ENCODE measurements around the gene NRG2. TPM values are rescaled to one million over a fixed set of nuclear protein-coding genes. Genes with fewer than 3 reads are reported as not detected.

The NRG2 gene
- total RNA-seq, 1 experiment from 2014 or later = 1.8 TPM

GRCh38 chr5:140025736-140026135, 17.4 kb downstream of the NRG2 start:
- Histone ChIP-seq H3K9ac (ENCODE audit: low read length) (no peak overlapping the region), H2AFZ (ENCODE audit: low read length) (no peak overlapping the region), H3K9me2 (replicated peaks; ENCODE audit: low read length) (0 out of 2 replicates have a peak, but pooled peaks cover 2% of the 10 kb centered on the region), H3K27ac (ENCODE audit: low read length) (no peak overlapping the region), H3K4me2 (ENCODE audit: low read length) (no peak overlapping the region), H3K36me3 (ENCODE audit: low read depth, low read length) (no peaks in the 10 kb centered on the region), H3K9me3 (ENCODE audit: low read length) (no peaks in the 10 kb centered on the region), H3F3A (ENCODE audit: low read length, unreplicated experiment) (no peaks in the 10 kb centered on the region), H3K4me3 (ENCODE audit: low read length) (no peak overlapping the region), H3K4me1 (ENCODE audit: insufficient read depth, low read length) (peaks cover 15% of the 10 kb centered on the region), H3K27me3 (ENCODE audit: low read length) (no peaks in the 10 kb centered on the region), H3K79me2 (ENCODE audit: low read length) (no peaks in the 10 kb centered on the region), H4K20me1 (ENCODE audit: low read length) (no peaks in the 10 kb centered on the region)
- POLR2A ChIA-PET (ENCODE audit: unreplicated experiment) = no interaction called here
- no peak for TF ChIP-seq EZH2phosphoT487 (IDR thresholded peaks at IDR 0.05; ENCODE audit: borderline replicate concordance, low read length)
- no peak for TF ChIP-seq CTCF (conservative IDR thresholded peaks at IDR 0.05; ENCODE audit: low read depth, low read length)
- TF ChIP-seq EZH2 (IDR thresholded peaks at IDR 0.05; ENCODE audit: low read length, unreplicated experiment) = no peak
- ATAC-seq (0 out of 2 replicates have a peak, but pooled peaks have one; percentile 21), DNase-seq (no peak)
- BruUV-seq (replicated peaks) = no TSS peak
- CTCF ChIA-PET = no interaction called here
- intact Hi-C loops (cut with micrococcal nuclease) = no loop called here

- CTCF ChIA-PET = no interaction called here
These were observed 18.2 kb downstream of the NRG2 start for GRCh38 chr5:140024928-140025327.

More at GRCh38 chr5:140024928-140025327, 18.2 kb downstream of the NRG2 start:
- Histone ChIP-seq H3K4me1 (ENCODE audit: insufficient read depth, low read length) (peaks cover 15% of the 10 kb centered on the region), H3K27ac (ENCODE audit: low read length) (no peak overlapping the region), H3K9me3 (ENCODE audit: low read length) (no peaks in the 10 kb centered on the region), H3K27me3 (ENCODE audit: low read length) (no peaks in the 10 kb centered on the region), H2AFZ (ENCODE audit: low read length) (no peak overlapping the region), H3K79me2 (ENCODE audit: low read length) (no peaks in the 10 kb centered on the region), H3K4me2 (ENCODE audit: low read length) (no peak overlapping the region), H3K9me2 (replicated peaks; ENCODE audit: low read length) (0 out of 2 replicates have a peak, but pooled peaks cover 2% of the 10 kb centered on the region), H3K9ac (ENCODE audit: low read length) (no peak overlapping the region), H3F3A (ENCODE audit: low read length, unreplicated experiment) (no peaks in the 10 kb centered on the region), H3K36me3 (ENCODE audit: low read depth, low read length) (no peaks in the 10 kb centered on the region), H3K4me3 (ENCODE audit: low read length) (no peak overlapping the region), H4K20me1 (ENCODE audit: low read length) (no peaks in the 10 kb centered on the region)
- ATAC-seq (no peak), DNase-seq (no peak)
- intact Hi-C loops (cut with micrococcal nuclease) = loop anchor here (5.0 kb wide), 1 partner anchor 38 kb away; no protein-coding TSS in a partner anchor
- BruUV-seq (replicated peaks) = no TSS peak
- TF ChIP-seq EZH2phosphoT487 (IDR thresholded peaks at IDR 0.05; ENCODE audit: borderline replicate concordance, low read length) (no peak), CTCF (conservative IDR thresholded peaks at IDR 0.05; ENCODE audit: low read depth, low read length) (no peak), EZH2 (IDR thresholded peaks at IDR 0.05; ENCODE audit: low read length, unreplicated experiment) (no peak)
- POLR2A ChIA-PET (ENCODE audit: unreplicated experiment) = no interaction called here

Data from PC-3 (cell line).